ENCODE measurements around the gene TPP1.
A peak's percentile ranks its signal among the peaks of the same experiment; 100 is the strongest.

The TPP1 gene

GRCh38 chr11:6642957-6643356, 23.7 kb upstream of the TPP1 start:
- Histone ChIP-seq H3K9ac (ENCODE audit: low read length) (no peak overlapping the region), H3K27ac (ENCODE audit: low read depth, low read length) (no peak overlapping the region), H3K4me1 (ENCODE audit: control insufficient read depth, insufficient read depth, low read length) (peaks cover 10% of the 10 kb centered on the region), H3K4me3 (ENCODE audit: low read length) (no peak overlapping the region), H3K36me3 (ENCODE audit: control insufficient read depth, insufficient read depth, low read length) (no peaks in the 10 kb centered on the region), H3K27me3 (ENCODE audit: control insufficient read depth, insufficient read depth, low read length) (no peaks in the 10 kb centered on the region)

- Histone ChIP-seq H3K9ac (ENCODE audit: low read length) (no peak overlapping the region), H3K4me1 (ENCODE audit: control insufficient read depth, insufficient read depth, low read length) (peaks cover 13% of the 10 kb centered on the region), H3K27ac (ENCODE audit: low read depth, low read length) (no peak overlapping the region), H3K36me3 (ENCODE audit: control insufficient read depth, insufficient read depth, low read length) (no peaks in the 10 kb centered on the region), H3K27me3 (ENCODE audit: control insufficient read depth, insufficient read depth, low read length) (no peaks in the 10 kb centered on the region), H3K4me3 (ENCODE audit: low read length) (no peak overlapping the region)
Measured at GRCh38 chr11:6640985-6641701, 21.9 kb upstream of the TPP1 start.

DNA sequence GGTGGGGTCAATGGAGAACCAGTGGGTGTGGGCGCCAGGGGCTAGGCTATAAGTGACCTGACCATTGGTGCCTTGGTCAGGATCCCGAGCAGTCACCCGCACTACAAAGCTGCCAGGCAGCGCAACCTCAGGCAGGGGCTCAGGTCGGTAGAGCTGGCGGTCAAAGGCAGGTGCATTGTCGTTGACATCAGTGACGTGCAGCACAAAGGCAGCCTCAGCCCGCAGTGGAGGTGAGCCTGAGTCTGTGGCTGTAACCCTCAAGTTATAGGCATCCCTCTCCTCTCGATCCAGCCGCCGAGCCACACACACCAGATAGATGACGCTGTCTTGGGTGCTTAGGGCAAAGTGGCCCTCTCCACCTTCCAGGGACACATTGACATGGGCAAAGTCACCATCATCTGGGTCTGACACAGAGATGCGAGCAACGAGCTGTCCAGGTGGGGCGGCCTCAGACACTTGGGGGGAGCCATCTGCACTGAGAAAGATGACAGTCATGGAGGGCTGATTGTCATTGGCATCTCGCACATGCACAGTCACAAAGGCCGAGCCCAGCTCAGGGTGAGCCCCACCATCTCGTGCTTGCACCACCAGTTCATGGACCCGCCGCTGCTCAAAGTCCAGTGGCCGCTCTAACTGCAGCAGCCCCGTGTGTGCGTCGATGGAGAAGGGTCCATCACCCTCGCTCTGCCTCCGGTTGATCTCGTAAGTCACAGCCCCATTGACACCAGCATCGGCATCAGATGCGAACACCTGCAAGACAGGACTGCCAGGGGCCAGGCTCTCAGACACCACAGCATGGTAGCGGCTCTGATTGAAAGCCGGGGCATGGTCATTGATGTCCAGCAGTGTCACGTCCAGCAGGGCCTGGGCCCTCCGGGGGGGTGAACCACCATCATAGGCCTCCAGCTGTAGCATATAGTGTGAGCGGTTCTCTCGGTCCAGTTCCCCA, 21.1 kb upstream of the TPP1 start:
- Histone ChIP-seq H3K27ac (ENCODE audit: low read depth, low read length) (no peak overlapping the region), H3K4me3 (ENCODE audit: low read length) (no peak overlapping the region), H3K4me1 (ENCODE audit: control insufficient read depth, insufficient read depth, low read length) (peaks cover 20% of the 10 kb centered on the region), H3K27me3 (ENCODE audit: control insufficient read depth, insufficient read depth, low read length) (no peaks in the 10 kb centered on the region), H3K36me3 (ENCODE audit: control insufficient read depth, insufficient read depth, low read length) (no peaks in the 10 kb centered on the region), H3K9ac (ENCODE audit: low read length) (no peak overlapping the region)

DNA sequence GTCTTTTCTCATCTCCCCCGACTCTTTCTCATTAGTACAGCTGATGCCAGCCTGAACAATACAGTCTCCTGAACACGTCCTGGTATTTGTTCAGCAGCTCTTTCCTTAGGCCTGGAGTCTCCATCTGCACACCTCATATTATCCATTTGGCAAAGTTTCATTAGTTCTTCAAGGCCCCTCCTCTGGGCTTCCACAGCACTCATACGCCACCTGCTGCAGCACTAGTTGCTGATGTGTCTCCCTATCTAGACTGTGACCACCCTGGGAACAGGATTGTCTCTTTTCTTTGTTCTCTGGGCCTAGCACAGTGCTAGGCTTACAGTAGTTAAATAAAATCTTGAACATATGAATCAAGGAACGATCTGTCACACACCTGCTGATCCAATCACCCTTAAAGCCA, 19.2 kb upstream of the TPP1 start:
- Histone ChIP-seq H3K27ac (ENCODE audit: low read depth, low read length) (peak overlapping the region; percentile 23), H3K27me3 (ENCODE audit: control insufficient read depth, insufficient read depth, low read length) (no peaks in the 10 kb centered on the region), H3K4me1 (ENCODE audit: control insufficient read depth, insufficient read depth, low read length) (peaks cover 26% of the 10 kb centered on the region), H3K4me3 (ENCODE audit: low read length) (no peak overlapping the region), H3K36me3 (ENCODE audit: control insufficient read depth, insufficient read depth, low read length) (no peaks in the 10 kb centered on the region), H3K9ac (ENCODE audit: low read length) (no peak overlapping the region)

DNA sequence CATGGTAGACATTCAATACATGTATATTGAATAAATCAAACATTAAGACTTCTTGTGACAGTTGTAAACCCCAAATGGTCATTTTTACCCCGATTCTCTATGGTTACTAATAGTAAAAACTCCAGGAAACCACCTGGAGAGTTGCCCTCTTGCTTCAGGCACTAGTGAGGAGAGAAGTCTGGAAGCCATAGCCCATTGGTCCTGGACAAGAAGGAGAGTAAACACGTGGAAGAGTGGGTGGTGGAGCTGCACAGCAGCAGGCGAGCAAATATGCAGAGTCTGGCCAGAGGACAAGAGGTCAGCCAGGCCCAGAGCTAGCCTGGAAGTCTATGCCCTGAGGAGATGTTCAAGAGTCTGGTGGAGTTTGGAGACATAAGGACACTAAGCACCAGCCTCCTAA, 18.6 kb upstream of the TPP1 start:
- Histone ChIP-seq H3K36me3 (ENCODE audit: control insufficient read depth, insufficient read depth, low read length) (peaks cover 4% of the 10 kb centered on the region), H3K4me3 (ENCODE audit: low read length) (peak overlapping the region; percentile 3), H3K27ac (ENCODE audit: low read depth, low read length) (peak overlapping the region; percentile 34), H3K27me3 (ENCODE audit: control insufficient read depth, insufficient read depth, low read length) (no peaks in the 10 kb centered on the region), H3K9ac (ENCODE audit: low read length) (no peak overlapping the region), H3K4me1 (ENCODE audit: control insufficient read depth, insufficient read depth, low read length) (peaks cover 26% of the 10 kb centered on the region)

GRCh38 chr11:6636480-6636879, 17.3 kb upstream of the TPP1 start:
- H3K27me3 ChIP-seq (ENCODE audit: control insufficient read depth, insufficient read depth, low read length): no peaks in the 10 kb centered on the region
- no peak overlapping the region for H3K4me3 ChIP-seq (ENCODE audit: low read length)
- H3K9ac ChIP-seq (ENCODE audit: low read length): no peak overlapping the region
- H3K36me3 ChIP-seq (ENCODE audit: control insufficient read depth, insufficient read depth, low read length): peaks cover 11% of the 10 kb centered on the region
- H3K4me1 ChIP-seq (ENCODE audit: control insufficient read depth, insufficient read depth, low read length): peaks cover 26% of the 10 kb centered on the region
- H3K27ac ChIP-seq (ENCODE audit: low read depth, low read length): peak overlapping the region; percentile 24

- H3K9ac ChIP-seq (ENCODE audit: low read length): no peak overlapping the region
- H3K27ac ChIP-seq (ENCODE audit: low read depth, low read length): peak overlapping the region; percentile 64
Measured at GRCh38 chr11:6635082-6635932, 16.1 kb upstream of the TPP1 start.

DNA sequence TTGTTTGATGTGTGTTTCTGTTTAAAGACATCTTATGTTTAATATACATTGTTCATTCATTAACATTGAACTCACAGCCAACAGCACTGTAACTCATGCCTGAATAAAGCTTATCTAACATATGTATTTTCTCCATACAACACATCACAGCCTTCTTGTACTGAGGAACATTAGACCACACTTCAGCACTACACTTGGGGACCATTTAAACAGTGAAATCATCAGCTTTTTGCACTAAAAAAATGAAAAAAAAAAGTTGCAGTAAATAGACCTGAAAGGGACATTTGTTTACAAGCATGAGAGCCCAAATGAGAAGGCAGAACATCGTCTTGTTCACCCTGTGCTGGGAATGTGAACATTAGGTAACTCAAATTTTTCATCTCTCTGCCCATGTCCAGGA, 15.3 kb upstream of the TPP1 start:
- peaks cover 26% of the 10 kb centered on the region for H3K4me1 ChIP-seq (ENCODE audit: control insufficient read depth, insufficient read depth, low read length)
- no peak overlapping the region for H3K9ac ChIP-seq (ENCODE audit: low read length)
- H3K36me3 ChIP-seq (ENCODE audit: control insufficient read depth, insufficient read depth, low read length): peaks cover 13% of the 10 kb centered on the region
- no peak overlapping the region for H3K4me3 ChIP-seq (ENCODE audit: low read length)
- H3K27me3 ChIP-seq (ENCODE audit: control insufficient read depth, insufficient read depth, low read length): no peaks in the 10 kb centered on the region
- peak overlapping the region; percentile 64 for H3K27ac ChIP-seq (ENCODE audit: low read depth, low read length)

More at GRCh38 chr11:6635082-6635932, 16.1 kb upstream of the TPP1 start:
- peaks cover 13% of the 10 kb centered on the region for H3K36me3 ChIP-seq (ENCODE audit: control insufficient read depth, insufficient read depth, low read length)
- peaks cover 26% of the 10 kb centered on the region for H3K4me1 ChIP-seq (ENCODE audit: control insufficient read depth, insufficient read depth, low read length)
- H3K4me3 ChIP-seq (ENCODE audit: low read length): peak overlapping the region; percentile 17
- no peaks in the 10 kb centered on the region for H3K27me3 ChIP-seq (ENCODE audit: control insufficient read depth, insufficient read depth, low read length)

- Histone ChIP-seq H3K27ac (ENCODE audit: low read depth, low read length) (no peak overlapping the region), H3K9ac (ENCODE audit: low read length) (no peak overlapping the region), H3K4me1 (ENCODE audit: control insufficient read depth, insufficient read depth, low read length) (peaks cover 26% of the 10 kb centered on the region), H3K4me3 (ENCODE audit: low read length) (no peak overlapping the region), H3K27me3 (ENCODE audit: control insufficient read depth, insufficient read depth, low read length) (no peaks in the 10 kb centered on the region), H3K36me3 (ENCODE audit: control insufficient read depth, insufficient read depth, low read length) (peaks cover 19% of the 10 kb centered on the region)
Measured at GRCh38 chr11:6633422-6634408, 14.5 kb upstream of the TPP1 start.

GRCh38 chr11:6632116-6633073, 13.2 kb upstream of the TPP1 start:
- no peak overlapping the region for H3K4me3 ChIP-seq (ENCODE audit: low read length)
- peaks cover 13% of the 10 kb centered on the region for H3K4me1 ChIP-seq (ENCODE audit: control insufficient read depth, insufficient read depth, low read length)
- H3K27ac ChIP-seq (ENCODE audit: low read depth, low read length): no peak overlapping the region
- H3K9ac ChIP-seq (ENCODE audit: low read length): no peak overlapping the region
- H3K36me3 ChIP-seq (ENCODE audit: control insufficient read depth, insufficient read depth, low read length): peaks cover 19% of the 10 kb centered on the region
- H3K27me3 ChIP-seq (ENCODE audit: control insufficient read depth, insufficient read depth, low read length): no peaks in the 10 kb centered on the region
